Measurements from ENCODE around the gene CPT1C.

DNA sequence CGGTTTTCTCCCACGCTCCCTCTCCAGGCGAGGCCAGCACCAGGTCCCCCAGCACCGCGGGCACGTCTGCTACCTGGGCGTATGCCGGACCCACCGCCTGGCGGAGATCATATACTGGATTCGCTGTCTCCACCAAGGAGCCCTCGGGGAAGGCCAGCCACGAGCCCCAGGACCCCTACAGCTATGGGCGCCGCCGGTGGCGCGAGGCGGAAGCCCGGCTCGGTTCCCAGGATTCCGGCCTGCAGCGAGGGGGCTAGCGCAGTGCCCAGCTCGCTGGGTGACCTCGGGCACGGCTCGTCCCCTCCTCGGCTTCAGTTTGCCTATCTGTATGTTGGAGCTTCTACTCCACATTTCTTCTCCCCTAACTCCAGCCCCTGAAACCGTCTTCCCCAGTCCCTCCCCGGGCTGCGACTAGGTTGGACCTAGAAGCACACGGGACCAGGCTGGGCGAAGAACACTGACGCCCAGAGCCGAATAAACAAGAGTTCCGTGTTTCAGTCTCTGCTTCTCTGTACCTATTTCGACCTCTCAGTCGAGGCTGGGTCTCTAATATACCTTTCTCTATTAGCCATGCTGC is 749 bp upstream of the CPT1C start:
- TF ChIP-seq EP300 (IDR thresholded peaks at IDR 0.05) (no peak), POLR2A (IDR thresholded peaks at IDR 0.05) (no peak)
- TF ChIP-seq, protein P1, sequence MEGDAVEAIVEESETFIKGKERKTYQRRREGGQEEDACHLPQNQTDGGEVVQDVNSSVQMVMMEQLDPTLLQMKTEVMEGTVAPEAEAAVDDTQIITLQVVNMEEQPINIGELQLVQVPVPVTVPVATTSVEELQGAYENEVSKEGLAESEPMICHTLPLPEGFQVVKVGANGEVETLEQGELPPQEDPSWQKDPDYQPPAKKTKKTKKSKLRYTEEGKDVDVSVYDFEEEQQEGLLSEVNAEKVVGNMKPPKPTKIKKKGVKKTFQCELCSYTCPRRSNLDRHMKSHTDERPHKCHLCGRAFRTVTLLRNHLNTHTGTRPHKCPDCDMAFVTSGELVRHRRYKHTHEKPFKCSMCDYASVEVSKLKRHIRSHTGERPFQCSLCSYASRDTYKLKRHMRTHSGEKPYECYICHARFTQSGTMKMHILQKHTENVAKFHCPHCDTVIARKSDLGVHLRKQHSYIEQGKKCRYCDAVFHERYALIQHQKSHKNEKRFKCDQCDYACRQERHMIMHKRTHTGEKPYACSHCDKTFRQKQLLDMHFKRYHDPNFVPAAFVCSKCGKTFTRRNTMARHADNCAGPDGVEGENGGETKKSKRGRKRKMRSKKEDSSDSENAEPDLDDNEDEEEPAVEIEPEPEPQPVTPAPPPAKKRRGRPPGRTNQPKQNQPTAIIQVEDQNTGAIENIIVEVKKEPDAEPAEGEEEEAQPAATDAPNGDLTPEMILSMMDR (IDR thresholded peaks at IDR 0.05): peak in 1 of 5 experiments; percentile 3

Measured in tibial nerve (tissue), 4 donors.